Activated CD8-positive, alpha-beta memory T cell treated with anti-CD3 and anti-CD28 coated beads, Interleukin-2, amount 50 U/mL, for 1 hour (primary cell): ENCODE data around the gene PDK1.
"Not testable (repeated sequence)": the region's sequence is repeated elsewhere in the genome, so short reads cannot be mapped to it uniquely, and the experiment has no call there.

Experiments used
- DNase-seq: peaks from one replicate; pipeline ENCODE4 v3.0.0-alpha.2; 2020; ENCODE audit errors: extremely low read depth

PDK1 gene

GRCh38 chr2:172555522-172556283 lies at the start of gene PDK1:
Gene PDK1 (plus strand): TSS chr2:172556090. CDS start chr2:172556151, 61 bp downstream.
- peak; percentile 70 for DNase-seq

- DNase-seq, result no peak
These were observed 48.7 kb upstream of the PDK1 start for GRCh38 chr2:172507199-172507598.

- no peak for DNase-seq
These were observed 45.8 kb upstream of the PDK1 start for GRCh38 chr2:172510088-172510487.

GRCh38 chr2:172510548-172510947 lies 45.3 kb upstream of the PDK1 start:
- no peak for DNase-seq

GRCh38 chr2:172512810-172513523 lies 42.9 kb upstream of the PDK1 start:
- no peak for DNase-seq

- DNase-seq, result no peak
These were observed 42.4 kb upstream of the PDK1 start for GRCh38 chr2:172513524-172513900.

GRCh38 chr2:172513935-172514586 lies 41.8 kb upstream of the PDK1 start:
- no peak for DNase-seq

- DNase-seq, result no peak
These were observed 39.6 kb upstream of the PDK1 start for GRCh38 chr2:172516299-172516698.

GRCh38 chr2:172518995-172519394 lies 36.9 kb upstream of the PDK1 start:
- no peak for DNase-seq

- no peak for DNase-seq
These were observed 30.3 kb upstream of the PDK1 start for GRCh38 chr2:172525601-172526000.

GRCh38 chr2:172531309-172531708 lies 24.6 kb upstream of the PDK1 start:
- no peak for DNase-seq

- not testable (repeated sequence) for DNase-seq
These were observed 23.4 kb upstream of the PDK1 start for GRCh38 chr2:172532461-172532860.

GRCh38 chr2:172533687-172534086 lies 22.2 kb upstream of the PDK1 start:
- no peak for DNase-seq

GRCh38 chr2:172535119-172535518 lies 20.8 kb upstream of the PDK1 start:
- no peak for DNase-seq

- DNase-seq, result not testable (repeated sequence)
These were observed 18.0 kb upstream of the PDK1 start for GRCh38 chr2:172537851-172538250.

- no peak for DNase-seq
These were observed 16.1 kb upstream of the PDK1 start for GRCh38 chr2:172539767-172540166.

- DNase-seq, result no peak
These were observed 15.5 kb upstream of the PDK1 start for GRCh38 chr2:172540421-172540820.

- DNase-seq, result no peak
These were observed 10.3 kb upstream of the PDK1 start for GRCh38 chr2:172545408-172546075.

- no peak for DNase-seq
These were observed 6.8 kb upstream of the PDK1 start for GRCh38 chr2:172549131-172549530.

- not testable (repeated sequence) for DNase-seq
These were observed 6.1 kb upstream of the PDK1 start for GRCh38 chr2:172549802-172550201.

- DNase-seq, result no peak
These were observed 5.5 kb upstream of the PDK1 start for GRCh38 chr2:172550419-172550818.

- no peak for DNase-seq
These were observed 4.6 kb upstream of the PDK1 start for GRCh38 chr2:172551271-172551670.
